Ectodermal cell (in vitro differentiated cells): ENCODE data around the gene GPR65.

Experiments
- H3K27ac ChIP-seq: 2 replicates; pipeline ENCODE4 v1.7.0; 2013; ENCODE audit warnings: mild to moderate bottlenecking, low read depth, low read length; ENCODE audit not compliant: insufficient read depth, poor library complexity, severe bottlenecking
- H3K27me3 ChIP-seq: 2 replicates; pipeline ENCODE4 v1.7.0; 2013; ENCODE audit warnings: mild to moderate bottlenecking, low read length; ENCODE audit not compliant: insufficient read depth, control insufficient read depth, poor library complexity, severe bottlenecking
- H3K36me3 ChIP-seq: one replicate; pipeline ENCODE4 v1.7.0; 2013; ENCODE audit warnings: low read length; ENCODE audit not compliant: control insufficient read depth, insufficient read depth
- H3K4me1 ChIP-seq: one replicate; pipeline ENCODE4 v1.7.0; 2013; ENCODE audit warnings: low read length; ENCODE audit not compliant: control insufficient read depth, insufficient read depth
- H3K4me3 ChIP-seq: 2 replicates; pipeline ENCODE4 v1.7.0; 2013; ENCODE audit warnings: low read depth, low read length, control low read depth; ENCODE audit not compliant: insufficient read depth
- H3K9me3 ChIP-seq: 2 replicates; pipeline ENCODE4 v1.7.0; 2013; ENCODE audit warnings: mild to moderate bottlenecking, low read length, moderate library complexity; ENCODE audit not compliant: control insufficient read depth
- WGBS, 2 experiments: methylation state at CpG; one replicate each; pipeline ENCODE4 v1.1.7; 2013; ENCODE audit warnings: missing lambda C conversion rate in 2 of 2; 5-methylcytosine and 5-hydroxymethylcytosine counted together

Gene GPR65

DNA sequence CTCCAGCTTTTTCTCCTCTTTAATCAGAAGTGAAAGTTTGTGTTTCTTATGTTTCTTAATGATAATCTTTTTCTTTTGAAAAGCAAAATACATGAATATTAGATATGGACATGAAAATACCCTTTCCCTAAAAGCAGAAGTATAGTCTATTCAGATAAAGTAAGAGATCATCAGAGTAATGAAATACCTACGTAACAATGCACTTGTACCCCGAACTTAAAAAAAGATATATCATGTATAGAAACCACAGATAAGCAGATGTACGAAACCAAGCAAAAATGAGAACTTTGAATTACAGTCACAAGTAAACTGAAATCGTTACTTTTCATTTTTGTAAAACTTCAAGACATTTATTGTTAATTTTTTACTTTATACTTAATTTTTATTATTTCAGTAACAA lies 1.5 kb upstream of the GPR65 start:
- Histone ChIP-seq H3K9me3 (no peaks in the 10 kb centered on the region), H3K4me1 (no peaks in the 10 kb centered on the region), H3K27me3 (no peaks in the 10 kb centered on the region), H3K27ac (no peak overlapping the region), H3K4me3 (no peak overlapping the region), H3K36me3 (no peaks in the 10 kb centered on the region)
- 97 to 100% methylated on average over 2 to 3 of the region's 4 CpGs for WGBS, 2 experiments

DNA sequence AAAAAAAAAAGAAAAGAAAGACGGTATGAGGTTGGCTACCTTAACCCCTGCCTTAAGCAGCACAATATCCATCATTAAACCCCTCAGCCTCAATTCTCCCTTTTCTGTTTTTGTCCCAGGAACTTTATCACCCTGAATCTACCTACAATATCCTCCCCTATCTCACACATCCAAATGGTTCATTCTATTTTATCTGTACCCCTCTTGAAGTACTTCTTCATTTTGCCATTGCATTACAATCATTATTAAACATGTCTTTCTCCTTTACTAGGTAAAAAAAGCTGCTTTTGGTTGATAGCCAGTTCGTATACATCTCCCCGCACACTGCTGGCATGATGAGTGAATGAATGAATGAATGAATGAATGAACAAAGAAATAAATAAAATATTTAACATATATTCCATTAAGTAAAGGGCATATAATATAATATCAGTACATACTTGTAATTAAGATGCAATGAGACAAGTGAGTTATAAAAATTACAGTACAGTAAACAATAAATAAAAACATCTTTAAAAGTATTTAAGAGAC lies 364 bp upstream of the GPR65 start:
- Histone ChIP-seq H3K27me3 (no peaks in the 10 kb centered on the region), H3K9me3 (no peaks in the 10 kb centered on the region), H3K27ac (no peak overlapping the region), H3K36me3 (no peaks in the 10 kb centered on the region), H3K4me1 (no peaks in the 10 kb centered on the region), H3K4me3 (no peak overlapping the region)
- 67 to 80% methylated on average over 1 of the region's 3 CpGs for WGBS, 2 experiments

DNA sequence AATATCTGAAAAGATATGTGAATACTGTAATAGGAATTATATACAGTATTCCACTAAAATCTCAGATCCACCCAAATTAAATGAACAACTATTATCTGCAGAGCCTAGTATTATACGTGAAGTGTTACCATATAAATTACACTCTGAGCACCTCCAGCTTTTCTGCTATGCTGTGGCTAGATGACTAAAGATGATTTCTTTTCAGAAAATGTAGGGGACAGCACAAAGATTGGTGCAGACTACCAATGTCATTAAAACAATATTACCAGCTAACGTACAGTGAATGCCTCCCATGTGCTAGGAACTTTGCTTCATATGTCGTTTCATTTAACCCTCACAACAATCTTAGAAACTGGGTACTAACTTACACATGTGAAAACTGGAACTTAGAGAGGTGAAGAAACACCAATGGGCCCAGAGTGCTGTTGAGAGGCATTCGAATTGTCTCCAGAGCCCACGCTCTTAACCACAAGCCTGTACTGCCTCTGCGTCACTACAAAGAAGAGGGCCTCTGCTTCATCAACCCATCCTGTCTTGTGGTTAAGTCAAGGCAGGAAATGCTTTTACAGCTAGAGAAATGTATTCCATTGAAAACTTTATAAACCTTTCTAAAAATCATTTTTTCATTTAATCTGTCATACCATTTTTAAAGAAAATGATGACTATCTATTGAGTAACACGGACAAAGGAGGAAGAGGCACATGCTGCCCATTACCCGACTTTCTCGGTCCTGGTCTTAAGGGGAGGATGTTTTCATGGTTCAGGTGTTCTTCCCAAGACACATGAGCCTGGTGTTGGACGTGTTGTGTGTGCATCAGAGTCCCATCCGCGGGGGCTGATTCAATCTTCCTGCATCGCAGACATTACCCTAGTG lies 1.3 kb downstream of the GPR65 start:
- WGBS, 2 experiments, result 95 to 98% methylated on average over 12 of the region's 13 CpGs
- no peaks in the 10 kb centered on the region for H3K27me3 ChIP-seq
- H3K27ac ChIP-seq, result no peak overlapping the region
- no peaks in the 10 kb centered on the region for H3K36me3 ChIP-seq
- H3K9me3 ChIP-seq, result no peaks in the 10 kb centered on the region
- no peaks in the 10 kb centered on the region for H3K4me1 ChIP-seq
- H3K4me3 ChIP-seq, result no peak overlapping the region

DNA sequence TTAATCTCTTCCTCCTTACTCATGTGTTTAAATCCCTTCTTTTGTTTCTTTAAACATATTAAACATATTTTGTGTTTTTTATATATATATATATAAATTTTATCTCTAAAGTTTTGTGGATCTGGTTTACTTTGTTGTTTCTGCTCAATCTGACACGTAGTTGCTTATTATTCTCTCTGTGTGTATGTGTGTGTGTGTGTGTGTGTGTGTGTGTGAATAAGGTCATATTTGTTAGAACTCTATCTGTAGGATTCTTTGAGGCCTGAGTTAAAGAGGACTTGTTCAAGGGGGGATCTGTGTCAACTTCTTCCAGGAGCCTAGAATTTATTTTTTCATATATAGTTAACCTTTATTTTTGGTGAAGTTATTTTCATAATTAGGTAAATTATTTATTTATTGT lies 2.7 kb downstream of the GPR65 start:
- Histone ChIP-seq H3K9me3 (no peaks in the 10 kb centered on the region), H3K36me3 (no peaks in the 10 kb centered on the region), H3K27me3 (no peaks in the 10 kb centered on the region), H3K4me3 (no peak overlapping the region), H3K27ac (no peak overlapping the region), H3K4me1 (no peaks in the 10 kb centered on the region)
- 93% methylated on average over 1 of the region's 1 CpG for WGBS, 2 experiments

DNA sequence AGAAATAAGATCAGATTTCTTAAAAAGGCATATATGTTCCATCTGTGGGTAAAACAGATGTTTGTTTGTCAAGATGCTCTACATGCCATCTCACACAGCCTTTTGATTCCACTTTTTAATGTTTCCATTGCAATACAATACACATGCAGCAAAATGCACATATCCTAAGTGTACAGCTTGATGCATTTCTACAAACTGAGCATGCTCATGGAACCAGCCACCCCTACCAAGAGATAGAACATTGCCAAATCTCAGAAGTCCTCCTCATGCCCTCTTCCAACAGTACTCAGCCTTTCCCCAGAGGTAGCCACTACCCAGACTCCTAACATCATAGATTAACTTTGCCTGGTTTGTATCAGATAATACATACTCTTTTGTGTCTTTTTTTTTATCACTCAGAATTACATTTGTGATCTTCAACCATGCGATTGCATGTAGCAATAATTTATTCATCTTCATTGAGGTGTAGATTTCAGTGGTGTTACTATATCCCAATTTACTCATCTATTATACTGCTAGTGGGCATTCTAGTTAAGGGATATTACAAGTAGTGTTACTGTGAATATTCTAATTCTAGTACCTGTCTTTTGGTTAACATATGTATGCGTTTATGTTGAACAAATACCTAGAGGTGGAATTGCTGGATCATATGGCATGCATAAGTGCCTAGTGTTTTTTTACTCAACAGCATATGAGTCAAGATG lies 3.3 kb downstream of the GPR65 start:
- Histone ChIP-seq H3K9me3 (no peaks in the 10 kb centered on the region), H3K27ac (no peak overlapping the region), H3K27me3 (no peaks in the 10 kb centered on the region), H3K4me1 (no peaks in the 10 kb centered on the region), H3K4me3 (no peak overlapping the region), H3K36me3 (no peaks in the 10 kb centered on the region)
- WGBS, 2 experiments, result 75 to 100% methylated on average over 1 of the region's 2 CpGs

DNA sequence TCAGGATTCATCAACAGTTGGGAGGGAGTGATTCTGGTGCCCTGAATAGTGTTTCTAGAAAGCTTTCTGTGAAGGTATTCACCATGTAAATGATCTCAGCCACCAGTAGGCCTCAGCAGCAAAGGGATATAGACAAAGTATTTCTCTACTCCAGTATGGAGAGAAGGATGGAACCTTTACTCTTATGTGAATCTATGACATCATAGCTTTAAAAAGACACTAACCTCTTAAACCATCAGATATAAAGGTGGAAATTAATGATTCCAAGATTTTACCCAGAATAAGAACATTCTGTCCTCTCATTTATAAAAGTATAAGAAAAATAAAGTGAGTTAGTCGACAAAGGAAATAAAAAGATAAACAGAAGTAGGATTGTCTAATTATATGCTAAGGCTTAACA lies 4.6 kb downstream of the GPR65 start:
- no peak overlapping the region for H3K4me3 ChIP-seq
- H3K27me3 ChIP-seq, result no peaks in the 10 kb centered on the region
- no CpG with 5 or more reads among the region's 1 CpG for WGBS, 2 experiments
- no peaks in the 10 kb centered on the region for H3K4me1 ChIP-seq
- no peak overlapping the region for H3K27ac ChIP-seq
- no peaks in the 10 kb centered on the region for H3K36me3 ChIP-seq
- no peaks in the 10 kb centered on the region for H3K9me3 ChIP-seq

DNA sequence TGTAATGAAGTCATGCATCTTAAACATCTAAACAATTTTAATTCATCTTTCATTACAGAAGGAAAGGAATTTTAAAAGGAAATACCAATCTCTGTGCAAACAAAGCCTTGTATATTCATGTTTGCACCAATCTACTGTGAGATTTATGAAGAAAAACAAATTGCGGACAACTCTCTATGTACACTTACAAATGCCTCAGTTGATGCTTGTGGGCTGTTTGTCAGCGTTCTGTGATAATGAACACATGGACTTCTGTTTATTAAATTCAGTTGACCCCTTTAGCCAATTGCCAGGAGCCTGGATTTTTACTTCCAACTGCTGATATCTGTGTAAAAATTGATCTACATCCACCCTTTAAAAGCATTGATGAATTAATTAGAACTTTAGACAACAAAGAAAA lies 5.4 kb downstream of the GPR65 start:
- H3K9me3 ChIP-seq, result no peaks in the 10 kb centered on the region
- no peaks in the 10 kb centered on the region for H3K4me1 ChIP-seq
- no peaks in the 10 kb centered on the region for H3K36me3 ChIP-seq
- H3K4me3 ChIP-seq, result no peak overlapping the region
- H3K27ac ChIP-seq, result no peak overlapping the region
- no peaks in the 10 kb centered on the region for H3K27me3 ChIP-seq
- 94 to 96% methylated on average over 2 of the region's 2 CpGs for WGBS, 2 experiments

DNA sequence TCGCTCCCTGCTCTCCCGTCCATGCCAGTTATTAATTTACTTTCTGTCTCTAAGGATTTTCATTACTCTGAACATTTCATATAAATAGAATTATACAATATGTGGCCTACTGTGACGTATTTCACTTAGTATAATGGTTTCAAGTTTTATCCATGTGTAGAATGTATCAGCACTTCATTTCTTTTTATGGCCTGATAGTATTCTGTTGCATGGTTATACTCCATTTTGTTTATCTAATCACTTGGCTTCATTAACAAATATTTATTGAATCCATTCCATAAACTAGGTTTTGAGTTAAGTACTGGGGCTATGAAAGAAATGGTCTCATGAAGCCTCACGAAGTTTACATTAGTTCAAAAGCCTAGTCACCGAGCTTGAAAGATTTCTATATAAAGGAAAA lies 7.6 kb downstream of the GPR65 start:
- Histone ChIP-seq H3K9me3 (no peaks in the 10 kb centered on the region), H3K36me3 (no peaks in the 10 kb centered on the region), H3K4me3 (no peak overlapping the region), H3K27me3 (no peaks in the 10 kb centered on the region), H3K4me1 (no peaks in the 10 kb centered on the region), H3K27ac (no peak overlapping the region)
- WGBS, 2 experiments, result 86 to 97% methylated on average over 4 to 5 of the region's 5 CpGs

DNA sequence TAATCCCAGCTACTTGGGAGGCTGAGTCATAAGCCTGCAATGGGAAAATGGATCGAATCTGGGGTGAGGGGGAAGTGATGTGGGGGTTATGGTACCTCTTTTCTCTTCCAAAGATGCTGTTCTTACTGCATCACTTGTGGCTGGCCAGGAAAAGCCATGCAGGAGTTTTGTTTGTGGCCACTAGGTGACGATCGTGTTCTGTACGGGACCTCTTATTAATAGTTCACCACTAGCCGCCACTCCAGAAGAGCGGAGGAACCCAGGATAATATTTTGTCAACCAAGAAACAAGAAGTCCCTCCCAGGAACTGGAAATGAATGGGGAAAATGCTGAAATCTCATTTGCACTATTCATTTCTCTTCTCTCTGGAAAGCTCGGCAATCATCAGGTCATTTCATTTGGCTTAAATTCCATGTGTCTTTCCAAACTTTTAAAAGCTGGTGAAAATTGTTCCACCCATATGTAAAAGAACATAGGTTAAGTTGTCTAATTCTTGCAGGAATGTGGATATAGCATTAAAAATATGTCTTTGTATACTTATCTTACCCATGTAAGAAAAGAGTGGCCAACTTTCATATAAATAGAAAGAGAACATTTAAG lies 8.9 kb downstream of the GPR65 start:
- Histone ChIP-seq H3K36me3 (no peaks in the 10 kb centered on the region), H3K4me1 (no peaks in the 10 kb centered on the region), H3K9me3 (no peaks in the 10 kb centered on the region), H3K27me3 (no peaks in the 10 kb centered on the region), H3K27ac (no peak overlapping the region), H3K4me3 (no peak overlapping the region)
- WGBS, 2 experiments, result 14 to 21% methylated on average over 7 of the region's 7 CpGs

DNA sequence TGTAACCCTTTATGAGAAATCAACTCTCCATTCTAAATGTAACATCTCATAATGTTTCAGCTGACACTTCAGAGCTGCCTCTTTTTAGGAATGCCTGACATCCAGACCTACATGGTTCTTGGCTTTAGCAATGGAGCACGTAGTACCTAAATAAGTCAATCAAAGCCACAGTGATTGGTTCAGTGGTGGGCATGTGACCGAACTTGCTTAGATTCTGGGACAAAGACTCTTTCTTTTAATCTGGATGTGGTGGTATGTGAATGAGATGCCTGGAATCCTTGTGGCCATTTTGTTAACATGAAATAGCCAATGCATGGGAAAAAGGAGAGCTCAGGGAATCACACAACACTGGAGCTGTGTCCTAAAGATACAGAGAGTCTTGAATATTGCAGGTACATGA lies 11.8 kb downstream of the GPR65 start:
- Histone ChIP-seq H3K9me3 (no peaks in the 10 kb centered on the region), H3K27me3 (no peaks in the 10 kb centered on the region), H3K27ac (no peak overlapping the region), H3K36me3 (no peaks in the 10 kb centered on the region), H3K4me3 (no peak overlapping the region), H3K4me1 (no peaks in the 10 kb centered on the region)
- WGBS, 2 experiments, result 97 to 98% methylated on average over 2 of the region's 2 CpGs
